H1 (cell line): Measurements from ENCODE around the gene GPR156. TPM values are rescaled to one million over a fixed set of nuclear protein-coding genes. Genes with fewer than 3 reads are reported as not detected.

ENCODE experiments used
- CTCF ChIA-PET: fragments of 300-600 bp; sonication (Branson Sonifier 250); formaldehyde crosslinking; loops from one replicate; lab custom pipeline; 2021; ENCODE audit not compliant: partially characterized antibody; lab: Charles Lee
- POLR2A ChIA-PET: fragments of 300-600 bp; sonication (Branson Sonifier 250); formaldehyde crosslinking; loops from one replicate; lab custom pipeline; 2021; ENCODE audit warnings: inconsistent platforms; ENCODE audit not compliant: partially characterized antibody; lab: Charles Lee
- DNase-seq, 2 experiments: peaks; one replicate each; pipeline versions ENCODE4 v3.0.0 to v3.0.0-alpha.2; 2010 to 2022; ENCODE audit warnings: low spot score in 2 of 2, low read depth in 1 of 2, mixed read lengths in 1 of 2
- FAIRE-seq: peaks from 2 replicates; lab custom pipeline; 2011; peaks lifted over from hg19 to GRCh38; lab: Jason Lieb, UNC
- H2AFZ ChIP-seq: 2 replicates; pipeline ENCODE4 v1.8.1; 2012; ENCODE audit warnings: low read length, inconsistent platforms
- H2AK5ac ChIP-seq: 2 replicates; pipeline ENCODE4 v1.6.1; 2013; ENCODE audit warnings: low read depth, low read length
- H2BK120ac ChIP-seq: replicated peaks from 2 replicates; pipeline ENCODE3; 2013; ENCODE audit warnings: low read depth, low read length, inconsistent platforms
- H2BK12ac ChIP-seq: 2 replicates; pipeline ENCODE4 v1.6.1; 2013; ENCODE audit warnings: low read depth, low read length
- H2BK15ac ChIP-seq: 2 replicates; pipeline ENCODE4 v1.6.1; 2013; ENCODE audit warnings: low read length
- H2BK20ac ChIP-seq: 2 replicates; pipeline ENCODE4 v1.6.1; 2013; ENCODE audit warnings: low read length
- H2BK5ac ChIP-seq: 2 replicates; pipeline ENCODE4 v1.6.1; 2013; ENCODE audit warnings: low read depth, low read length
- H3K14ac ChIP-seq: 2 replicates; pipeline ENCODE4 v1.6.1; 2013; ENCODE audit warnings: inconsistent platforms; ENCODE audit not compliant: insufficient read length
- H3K18ac ChIP-seq: 2 replicates; pipeline ENCODE4 v1.6.1; 2013; ENCODE audit warnings: low read length; ENCODE audit errors: extremely low read depth
- H3K23ac ChIP-seq: 2 replicates; pipeline ENCODE4 v1.6.1; 2013; ENCODE audit warnings: inconsistent platforms; ENCODE audit not compliant: insufficient read length
- H3K23me2 ChIP-seq: 2 replicates; pipeline ENCODE4 v1.6.1; 2013; ENCODE audit warnings: low read depth, low read length
- H3K27ac ChIP-seq: 2 replicates; pipeline ENCODE4 v1.6.1; 2011; ENCODE audit warnings: low read depth, low read length, inconsistent platforms
- H3K27me3 ChIP-seq, 4 experiments: replicated peaks in 1 of 4; 1 replicate in 1 of 4; 2 replicates in 3 of 4; pipeline versions ENCODE4 v1.6.1 to v1.8.1; 2011 to 2013; ENCODE audit warnings: low read length in 3 of 4, mild to moderate bottlenecking in 3 of 4, inconsistent platforms in 2 of 4, mixed read lengths in 2 of 4, moderate library complexity in 1 of 4; ENCODE audit not compliant: control insufficient read depth in 3 of 4, insufficient read depth in 3 of 4; ENCODE audit errors: extremely low read depth in 1 of 4
- H3K36me3 ChIP-seq, 4 experiments: 2 replicates each; pipeline versions ENCODE4 v1.6.1 to v1.8.1; 2011 to 2013; ENCODE audit warnings: mild to moderate bottlenecking in 4 of 4, low read length in 3 of 4, moderate library complexity in 2 of 4, control low read depth in 1 of 4, inconsistent platforms in 1 of 4; ENCODE audit not compliant: insufficient read depth in 4 of 4, control insufficient read depth in 2 of 4
- H3K4ac ChIP-seq: replicated peaks from 2 replicates; pipeline ENCODE3; 2013; ENCODE audit warnings: low read length, low read depth, mixed read lengths, inconsistent platforms; ENCODE audit not compliant: insufficient read length
- H3K4me1 ChIP-seq, 4 experiments: replicated peaks in 1 of 4; 1 replicate in 1 of 4; 2 replicates in 3 of 4; pipeline versions ENCODE4 v1.6.1 to v1.8.1; 2011 to 2013; ENCODE audit warnings: low read length in 3 of 4, inconsistent platforms in 2 of 4, mixed read lengths in 1 of 4; ENCODE audit not compliant: insufficient read depth in 4 of 4, control insufficient read depth in 3 of 4
- H3K4me2 ChIP-seq, 2 experiments: 2 replicates each; pipeline versions ENCODE4 v1.6.1 to v1.8.1; 2011 to 2013; ENCODE audit warnings: low read depth in 2 of 2, low read length in 2 of 2, control low read depth in 1 of 2, inconsistent platforms in 1 of 2, mild to moderate bottlenecking in 1 of 2; ENCODE audit not compliant: insufficient read depth in 1 of 2
- H3K4me3 ChIP-seq, 4 experiments: fragments of 200-600, 300-600 bp in 1 of 4; sonication (generic), shearing (Covaris generic), sonication (Bioruptor Twin) in 1 of 4; 2 replicates each; pipeline versions ENCODE4 v1.5.1 to v1.8.1; 2011 to 2016; ENCODE audit warnings: low read length in 4 of 4, low read depth in 3 of 4, control low read depth in 2 of 4, inconsistent platforms in 2 of 4, mild to moderate bottlenecking in 2 of 4, mixed read lengths in 1 of 4, moderate library complexity in 1 of 4; ENCODE audit not compliant: insufficient read depth in 2 of 4; ENCODE audit errors: extremely low read depth in 1 of 4
- H3K56ac ChIP-seq: replicated peaks from 2 replicates; pipeline ENCODE3; 2013; ENCODE audit warnings: low read depth, mild to moderate bottlenecking, mixed read lengths, low read length, inconsistent platforms; ENCODE audit not compliant: insufficient read length
- H3K79me1 ChIP-seq: 2 replicates; pipeline ENCODE4 v1.6.1; 2013; ENCODE audit warnings: low read depth, low read length, control low read depth
- H3K79me2 ChIP-seq, 2 experiments: 2 replicates each; pipeline versions ENCODE4 v1.6.1 to v1.8.1; 2012 to 2013; ENCODE audit warnings: low read length in 2 of 2, mild to moderate bottlenecking in 2 of 2, inconsistent platforms in 1 of 2; ENCODE audit not compliant: insufficient read depth in 2 of 2, control insufficient read depth in 1 of 2
- H3K9ac ChIP-seq, 4 experiments: replicated peaks in 1 of 4; 1 replicate in 1 of 4; 2 replicates in 3 of 4; pipeline versions ENCODE4 v1.6.1 to v1.8.1; 2011 to 2013; ENCODE audit warnings: low read depth in 3 of 4, low read length in 3 of 4, control low read depth in 2 of 4, mild to moderate bottlenecking in 2 of 4, moderate library complexity in 2 of 4, inconsistent platforms in 1 of 4; ENCODE audit errors: extremely low read depth in 1 of 4
- H3K9me3 ChIP-seq, 2 experiments: 2 replicates each; pipeline versions ENCODE4 v1.6.1 to v1.8.1; 2012 to 2013; ENCODE audit warnings: mild to moderate bottlenecking in 2 of 2, moderate library complexity in 2 of 2, control low read depth in 1 of 2, inconsistent platforms in 1 of 2, low read depth in 1 of 2, low read length in 1 of 2, mixed read lengths in 1 of 2; ENCODE audit not compliant: insufficient read depth in 2 of 2
- H4K20me1 ChIP-seq, 2 experiments: replicated peaks in 1 of 2; 2 replicates each; pipeline versions ENCODE3 to v1.8.1; 2011 to 2013; ENCODE audit warnings: inconsistent platforms in 2 of 2, low read length in 2 of 2, mild to moderate bottlenecking in 1 of 2; ENCODE audit not compliant: insufficient read depth in 2 of 2, control insufficient read depth in 1 of 2
- H4K5ac ChIP-seq: 2 replicates; pipeline ENCODE4 v1.6.1; 2013; ENCODE audit warnings: low read length, low read depth, mixed read lengths, inconsistent platforms; ENCODE audit not compliant: insufficient read length
- H4K8ac ChIP-seq: 2 replicates; pipeline ENCODE4 v1.8.0; 2013; ENCODE audit warnings: mild to moderate bottlenecking, moderate library complexity, low read length, inconsistent platforms; ENCODE audit not compliant: insufficient read depth; ENCODE audit errors: extremely low read depth
- H4K91ac ChIP-seq: replicated peaks from 2 replicates; pipeline ENCODE3; 2013; ENCODE audit warnings: low read length, mixed read lengths, inconsistent platforms; ENCODE audit not compliant: insufficient read length
- BACH1 ChIP-seq: IDR thresholded peaks from 2 replicates; pipeline ENCODE4 v1.6.1; 2012; ENCODE audit warnings: low read length, improper control_type of control experiment
- EGR1 ChIP-seq: IDR thresholded peaks from 2 replicates; pipeline ENCODE4 v1.6.1; 2011; ENCODE audit warnings: low read depth, low read length, borderline replicate concordance
- GABPA ChIP-seq: IDR thresholded peaks from 2 replicates; pipeline ENCODE4 v1.6.1; 2011; ENCODE audit warnings: mild to moderate bottlenecking, low read length, moderate library complexity, borderline replicate concordance; ENCODE audit not compliant: insufficient read depth
- JUND ChIP-seq: IDR thresholded peaks from 2 replicates; pipeline ENCODE4 v1.6.1; 2011; ENCODE audit warnings: mild to moderate bottlenecking, improper control_type of control experiment, low read length
- polyA plus RNA-seq, 7 experiments: library from polyadenylated mRNA; depleted of rRNA in 3 of 7; stranded (reverse) in 5 of 7; unstranded in 2 of 7; fragments of >200 nt in 5 of 7; fragments of 200-250 nt in 2 of 7; gene quantifications; 1 replicate in 5 of 7; 2 replicates in 1 of 7; 4 replicates in 1 of 7; pipeline versions ENCODE4 v1.2.1 to v1.2.3, GENCODE V29; 2011 to 2013; ENCODE audit warnings: missing spikeins in 2 of 7, mixed read lengths in 2 of 7
- total RNA-seq: library from RNA; stranded (reverse); fragmentation: NEBNext Ultra II Directional; extraction: Animal tissue kit (Norgen Biotek cat#: 25700); gene quantifications from 2 replicates; pipeline ENCODE4 v1.2.1, GENCODE V29; 2021

Gene GPR156
- total and polyA plus RNA-seq, 2 of the 8 experiments (the other 6 are each of a cell fraction or from before 2014, with no cell fraction given): 1.6 to 1.8 TPM

DNA sequence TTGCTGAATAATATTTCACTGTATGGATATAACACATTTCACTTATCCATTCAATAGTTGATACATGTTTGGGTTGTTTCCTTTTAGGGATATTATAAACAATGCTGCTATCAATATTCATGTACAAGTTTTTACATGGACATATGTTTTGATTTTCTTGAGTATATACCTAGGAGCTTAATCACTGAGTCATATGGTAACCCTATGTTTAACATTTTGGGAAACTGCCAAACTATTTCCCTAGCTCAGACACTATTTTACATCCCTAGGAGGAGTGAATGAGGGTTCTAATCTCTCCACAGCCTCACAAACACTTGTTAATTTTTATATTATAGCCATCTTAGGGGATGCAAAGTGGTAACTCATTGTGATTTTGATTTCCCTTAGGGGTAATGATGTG lies 66.0 kb downstream of the GPR156 start:
- no peak overlapping the region for H3K18ac ChIP-seq
- H2BK120ac ChIP-seq: no peak overlapping the region
- ChIA-PET CTCF (no interaction called here), POLR2A (no interaction called here)
- H3K23ac ChIP-seq: no peak overlapping the region
- no peak overlapping the region for H2AFZ ChIP-seq
- peaks cover 0 to 4% (median 0%) of the 10 kb centered on the region in 4 experiments; a peak in 1 of 7 replicates for H3K4me1 ChIP-seq
- H3K23me2 ChIP-seq: no peaks in the 10 kb centered on the region
- H3K27ac ChIP-seq: no peak overlapping the region
- H3K79me1 ChIP-seq: no peaks in the 10 kb centered on the region
- no peaks in the 10 kb centered on the region for H3K9me3 ChIP-seq
- no peaks in the 10 kb centered on the region for H3K36me3 ChIP-seq
- H3K79me2 ChIP-seq: no peaks in the 10 kb centered on the region
- no peak overlapping the region for H2AK5ac ChIP-seq
- no peak for DNase-seq
- H2BK12ac ChIP-seq: no peak overlapping the region
- H3K27me3 ChIP-seq: no peaks in the 10 kb centered on the region
- no peaks in the 10 kb centered on the region for H4K20me1 ChIP-seq
- no peak for FAIRE-seq
- no peak overlapping the region for H3K14ac ChIP-seq
- H3K4me3 ChIP-seq: no peak overlapping the region
- H4K5ac ChIP-seq: no peak overlapping the region
- H3K9ac ChIP-seq: no peak overlapping the region
- H4K8ac ChIP-seq: no peak overlapping the region
- H3K4ac ChIP-seq: no peak overlapping the region
- no peak overlapping the region for H4K91ac ChIP-seq
- H3K4me2 ChIP-seq: no peak overlapping the region
- no peak overlapping the region for H2BK20ac ChIP-seq
- no peak overlapping the region for H3K56ac ChIP-seq
- no peak overlapping the region for H2BK15ac ChIP-seq
- H2BK5ac ChIP-seq: no peak overlapping the region
- TF ChIP-seq GABPA (no peak), EGR1 (no peak), JUND (no peak), BACH1 (no peak)
